RPMI7951 (cell line): ENCODE data around the gene LRPPRC. TPM values are rescaled to one million over a fixed set of nuclear protein-coding genes. Genes with fewer than 3 reads are reported as not detected.
A peak's percentile ranks its signal among the peaks of the same experiment; 100 is the strongest.
"Not testable (repeated sequence)": the region's sequence is repeated elsewhere in the genome, so short reads cannot be mapped to it uniquely, and the experiment has no call there.

Experiments used
- DNase-seq: peaks from one replicate; pipeline ENCODE4 v3.0.0-alpha.2; 2012; ENCODE audit warnings: low read depth
- total RNA-seq: library from RNA; depleted of rRNA; stranded (reverse); fragments of >200 nt; shearing (Covaris generic); gene quantifications from 2 replicates; pipeline ENCODE4 v1.2.3, GENCODE V29; 2014

Gene LRPPRC
- total RNA-seq, 1 experiment from 2014 or later: 50.5 TPM

DNA sequence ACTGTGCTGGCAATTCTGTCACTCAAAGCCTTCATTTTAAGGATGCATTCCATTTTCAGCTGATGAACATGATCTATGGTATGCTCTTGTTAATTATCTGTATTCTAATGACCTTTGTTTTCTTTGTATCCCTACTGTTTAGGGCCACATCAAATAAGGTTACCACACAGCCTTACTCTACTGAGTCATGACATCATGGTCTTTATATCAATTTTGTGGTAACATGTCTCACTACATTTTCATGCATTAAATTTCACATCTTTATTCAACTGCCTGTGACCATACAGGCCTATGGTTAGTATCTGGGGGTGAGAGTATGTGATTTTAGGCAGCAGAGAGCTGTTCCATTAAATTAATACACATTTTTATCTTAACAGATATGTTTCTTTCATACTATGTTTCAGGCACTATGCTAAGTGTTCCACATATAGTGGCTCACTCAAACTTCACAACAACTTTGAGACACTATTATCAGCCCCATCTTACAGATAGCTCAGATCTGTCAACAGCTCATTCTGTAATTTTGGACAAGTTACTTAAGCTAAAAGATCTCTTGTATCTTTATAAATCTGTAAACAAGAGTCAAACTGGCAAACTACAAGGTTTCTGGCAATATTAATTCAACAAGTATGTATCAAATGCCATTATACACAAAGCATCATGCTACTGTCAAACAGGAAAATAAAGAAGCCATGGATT lies 18.0 kb downstream of the LRPPRC start:
- no peak for DNase-seq

DNA sequence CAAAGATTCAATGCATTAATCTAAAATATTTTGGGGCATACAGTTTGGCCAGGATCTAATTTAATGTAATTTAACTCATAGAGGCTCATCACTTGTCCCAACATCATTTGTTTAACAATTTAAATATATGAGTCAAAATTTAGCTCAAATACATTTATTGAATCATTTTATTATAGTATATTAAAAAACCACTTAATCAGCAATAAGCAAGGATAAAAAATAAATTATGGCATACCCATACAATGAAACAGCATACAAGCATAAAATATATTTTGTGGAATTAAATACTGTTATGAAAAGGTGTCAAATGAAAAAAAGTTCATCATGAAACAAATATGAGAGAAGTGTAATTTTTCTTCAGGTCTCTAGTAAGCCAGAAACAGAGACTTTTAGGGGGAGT lies 34.9 kb downstream of the LRPPRC start:
- no peak for DNase-seq

DNA sequence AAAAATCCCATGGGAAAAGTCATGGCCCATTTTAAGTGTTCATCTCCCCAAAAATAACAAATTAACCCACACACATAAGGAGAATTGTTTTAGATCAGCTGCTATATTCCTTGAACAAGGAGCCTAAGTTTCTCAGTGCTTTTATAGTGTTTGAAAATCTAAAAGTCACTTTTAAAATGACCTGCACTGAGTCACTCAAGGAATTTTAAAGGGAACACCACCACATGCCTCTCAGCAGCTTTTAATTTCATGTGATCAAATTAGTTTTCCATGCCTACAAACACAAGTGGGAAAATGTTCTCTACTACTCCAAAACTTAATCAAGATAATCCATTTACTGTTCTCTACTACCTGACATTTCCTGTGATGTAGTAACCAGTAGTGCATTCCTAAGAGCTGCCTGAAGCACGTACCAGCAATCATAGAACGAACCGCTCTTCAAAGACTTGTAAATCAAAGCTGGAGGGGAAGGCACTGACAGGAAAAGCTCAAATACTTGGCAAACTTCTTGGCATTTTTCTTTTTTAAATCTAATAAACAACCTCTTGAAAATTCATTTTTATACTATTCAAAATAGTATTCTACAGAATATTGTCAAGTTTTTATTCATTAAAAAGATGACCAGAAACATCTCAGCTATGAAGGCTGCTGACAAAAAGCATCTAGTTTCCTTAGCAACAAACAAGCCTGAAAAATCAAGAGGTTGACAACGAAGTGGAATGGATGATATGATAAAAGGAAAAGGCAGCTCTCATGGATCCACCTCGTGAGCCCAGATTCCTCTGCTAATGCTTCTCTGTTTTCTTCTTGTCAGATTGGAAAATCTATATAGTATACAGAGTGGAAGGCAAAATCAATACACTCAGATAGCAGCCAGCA lies 37.2 kb downstream of the LRPPRC start:
- no peak for DNase-seq

DNA sequence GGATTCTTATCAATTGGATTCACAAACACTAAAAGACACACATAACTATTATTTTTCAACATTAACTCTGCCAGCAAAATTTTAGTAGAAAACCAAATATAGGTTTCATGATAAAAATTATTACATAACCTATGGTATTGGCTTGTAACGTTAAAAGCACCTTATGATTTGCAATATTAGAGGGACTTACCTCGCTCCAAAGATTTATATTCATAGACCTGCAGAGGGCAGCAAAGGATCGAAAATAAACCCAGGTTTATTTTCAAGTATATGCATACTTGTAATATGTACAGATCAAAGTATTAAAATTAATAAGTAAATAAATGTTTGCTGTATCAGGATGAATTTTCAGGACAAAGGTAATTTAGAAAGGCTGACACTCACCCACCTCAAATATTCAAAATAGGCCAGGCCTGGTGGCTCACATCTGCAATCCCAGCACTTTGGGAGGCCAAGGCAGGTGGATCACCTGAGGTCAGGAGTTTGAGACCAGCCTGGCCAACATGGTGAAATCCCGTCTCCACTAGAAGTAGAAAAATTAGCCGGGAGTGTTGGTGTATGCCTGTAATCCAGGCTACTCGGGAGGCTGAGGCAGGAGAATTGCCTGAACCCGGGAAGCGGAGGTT lies 45.3 kb downstream of the LRPPRC start:
- peak; percentile 39 for DNase-seq

DNA sequence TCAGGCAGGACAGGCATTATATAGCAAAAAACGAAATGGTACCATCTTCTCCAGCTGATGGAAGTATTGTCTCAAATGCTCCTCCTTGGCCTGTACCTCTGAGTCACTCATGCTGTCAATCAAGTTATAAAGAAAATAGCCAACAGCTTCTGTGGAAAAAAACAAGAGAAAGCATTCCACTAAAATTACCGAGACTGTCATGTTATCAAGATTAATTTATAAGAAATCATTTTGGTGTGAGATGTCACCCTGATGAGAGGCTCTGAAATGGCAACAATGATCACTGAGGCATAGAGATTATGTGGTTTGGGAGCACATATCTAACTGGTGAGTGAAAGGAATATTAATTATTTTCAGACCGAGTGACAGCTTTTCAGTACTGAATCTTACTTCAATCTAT lies 47.4 kb downstream of the LRPPRC start:
- no peak for DNase-seq

DNA sequence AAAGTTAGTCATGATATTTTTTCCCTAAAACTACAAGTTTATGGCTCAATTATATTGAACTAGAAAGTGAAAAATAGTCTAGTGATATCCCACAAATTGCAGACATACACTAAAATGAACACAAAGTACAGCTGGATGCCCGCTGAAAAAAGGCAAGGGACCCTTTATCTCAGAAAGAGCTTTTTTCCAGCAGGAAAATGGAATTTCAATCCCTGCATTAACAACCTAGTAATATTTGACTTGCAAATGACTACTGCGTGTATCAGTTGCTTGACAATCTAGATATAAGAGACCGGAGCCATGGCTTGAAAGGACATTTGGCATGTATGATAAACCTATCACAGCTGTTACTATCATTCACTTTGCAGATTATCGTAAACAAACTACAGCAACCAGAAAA lies 49.1 kb downstream of the LRPPRC start:
- DNase-seq: no peak

DNA sequence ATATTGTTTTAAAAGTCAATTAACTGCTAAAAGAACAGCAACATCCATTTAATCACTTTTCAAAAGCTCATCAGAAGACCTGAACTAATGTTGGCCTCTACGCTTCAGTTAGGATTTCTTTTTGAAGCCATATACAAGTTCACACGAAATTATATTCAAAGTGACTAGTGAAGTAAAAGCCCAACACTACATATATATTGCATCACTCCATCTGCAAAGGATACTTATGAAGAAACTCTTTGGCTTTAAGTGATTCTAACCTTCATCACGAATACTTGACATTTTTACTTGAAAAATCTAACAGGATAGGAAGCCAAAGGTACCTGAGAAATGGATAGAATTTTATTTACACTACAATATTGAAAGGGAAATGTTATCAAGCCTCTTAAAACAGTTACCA lies 50.4 kb downstream of the LRPPRC start:
- no peak for DNase-seq

DNA sequence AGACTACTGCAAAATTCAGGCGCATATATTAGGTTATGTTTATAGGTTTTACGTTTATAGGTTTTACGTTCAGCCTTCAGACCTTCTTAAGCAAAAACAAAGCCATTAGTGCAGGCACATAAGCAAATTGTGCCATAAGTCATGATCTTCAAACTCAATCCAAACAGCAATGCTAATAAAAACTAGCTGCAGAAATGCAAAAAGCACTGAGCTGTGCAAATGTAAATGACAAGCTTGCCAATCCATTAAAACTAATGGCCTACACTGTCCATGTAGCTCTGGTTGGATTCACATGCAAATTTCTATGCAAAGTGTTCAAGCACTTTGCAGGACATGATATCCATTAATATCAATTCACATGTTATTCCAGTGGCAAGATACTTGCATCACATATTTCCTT lies 50.9 kb downstream of the LRPPRC start:
- DNase-seq: no peak

DNA sequence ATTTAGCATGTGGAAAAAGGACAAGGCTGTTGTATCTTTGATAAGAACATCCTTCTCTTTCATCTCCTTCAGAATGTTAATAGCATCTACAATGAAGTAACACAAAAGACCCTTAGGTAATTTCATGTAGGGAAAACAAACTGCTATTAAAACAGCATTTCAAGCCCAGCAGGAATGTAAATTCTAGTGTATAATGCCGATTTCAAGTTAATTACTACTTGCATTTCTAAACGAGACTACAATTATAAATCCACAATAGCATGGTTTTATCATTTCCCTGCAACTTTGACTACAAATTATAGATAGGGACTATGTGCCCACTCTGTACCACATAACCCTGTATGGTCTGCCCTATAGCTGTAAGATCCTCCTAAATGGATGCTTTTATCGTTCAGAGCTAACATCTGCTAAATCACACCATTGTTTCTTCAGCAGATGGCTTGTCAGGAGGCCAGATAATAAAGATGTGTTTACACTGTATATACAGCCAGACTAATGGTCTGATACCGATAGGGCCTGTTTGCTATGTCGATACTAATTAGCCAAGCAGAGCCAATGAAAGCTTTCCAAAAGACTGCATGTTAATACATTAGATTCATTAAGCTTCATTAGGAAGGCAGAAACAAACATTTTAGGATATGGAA lies 51.9 kb downstream of the LRPPRC start:
- DNase-seq: no peak

DNA sequence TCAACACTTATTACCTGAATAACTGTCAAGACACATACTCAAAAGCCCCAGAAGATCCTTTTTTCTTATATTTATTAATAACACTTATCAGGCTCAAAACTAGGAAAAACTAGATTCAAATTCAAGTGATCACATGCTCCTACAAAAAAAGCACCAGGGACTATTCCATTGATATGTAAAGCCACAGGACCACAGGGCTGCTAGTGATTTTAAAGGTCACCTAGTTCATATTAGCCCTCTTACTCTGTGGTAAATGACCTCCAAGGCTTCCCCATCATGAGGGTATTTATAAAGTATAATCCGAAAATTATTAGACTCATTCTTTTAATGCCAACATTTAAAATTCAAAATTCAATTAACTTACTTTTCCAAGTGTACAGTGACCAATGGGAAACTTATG lies 52.5 kb downstream of the LRPPRC start:
- DNase-seq: no peak

DNA sequence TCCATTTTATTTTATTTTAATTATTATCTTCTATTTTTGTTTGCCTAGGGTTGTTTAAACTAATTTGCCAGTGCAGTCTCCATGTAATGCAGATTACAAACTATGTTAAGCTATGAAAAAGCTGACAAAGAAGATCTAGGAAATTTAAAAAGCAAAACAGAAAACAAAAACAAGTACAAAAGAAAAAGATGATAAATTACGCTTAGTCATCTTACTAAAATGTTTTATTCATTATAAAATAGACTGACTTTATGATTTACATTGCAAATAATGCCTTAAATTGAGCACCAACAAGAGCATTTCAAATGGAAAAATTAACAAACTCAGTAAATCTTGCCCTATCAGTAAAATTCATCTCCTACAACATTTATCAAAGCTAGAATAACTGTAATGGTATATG lies 52.9 kb downstream of the LRPPRC start:
- DNase-seq: no peak

DNA sequence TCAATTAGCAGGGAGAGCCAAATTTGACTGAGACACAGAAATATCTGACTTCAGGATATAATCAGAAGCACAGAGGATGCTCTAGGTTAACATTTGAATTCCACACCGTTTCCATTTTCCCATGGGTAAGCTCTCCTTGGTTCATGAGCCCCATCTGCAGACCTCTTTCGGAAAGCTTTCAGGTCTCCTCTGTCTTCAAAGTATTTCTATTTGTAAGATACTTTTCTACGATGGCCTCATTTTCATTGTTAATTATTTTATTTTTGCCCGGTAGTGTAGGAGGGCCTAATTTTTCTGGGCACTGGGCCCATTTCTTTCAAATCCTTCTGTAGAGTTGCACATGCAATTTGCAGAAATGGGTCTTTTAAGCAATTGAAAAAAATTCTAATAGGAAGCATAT lies 53.8 kb downstream of the LRPPRC start:
- DNase-seq: no peak

DNA sequence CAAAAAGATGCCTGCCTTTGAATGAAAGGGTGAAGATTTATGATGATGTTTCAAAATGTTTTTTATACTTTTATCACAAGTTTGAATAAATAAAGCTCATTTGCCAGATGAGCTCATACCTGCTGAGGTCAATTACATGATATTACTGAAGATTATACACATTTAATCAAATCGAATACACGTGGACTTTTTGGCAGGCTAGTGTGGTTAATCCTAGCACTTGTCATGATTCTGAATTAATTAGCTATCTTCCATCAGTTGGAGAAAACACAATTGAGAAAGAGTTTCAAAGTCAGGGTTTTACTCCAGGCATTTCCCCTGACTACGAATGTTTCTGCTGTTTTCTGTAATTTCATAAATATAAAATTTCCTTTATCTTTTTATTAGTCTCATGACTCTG lies 54.4 kb downstream of the LRPPRC start:
- no peak for DNase-seq

DNA sequence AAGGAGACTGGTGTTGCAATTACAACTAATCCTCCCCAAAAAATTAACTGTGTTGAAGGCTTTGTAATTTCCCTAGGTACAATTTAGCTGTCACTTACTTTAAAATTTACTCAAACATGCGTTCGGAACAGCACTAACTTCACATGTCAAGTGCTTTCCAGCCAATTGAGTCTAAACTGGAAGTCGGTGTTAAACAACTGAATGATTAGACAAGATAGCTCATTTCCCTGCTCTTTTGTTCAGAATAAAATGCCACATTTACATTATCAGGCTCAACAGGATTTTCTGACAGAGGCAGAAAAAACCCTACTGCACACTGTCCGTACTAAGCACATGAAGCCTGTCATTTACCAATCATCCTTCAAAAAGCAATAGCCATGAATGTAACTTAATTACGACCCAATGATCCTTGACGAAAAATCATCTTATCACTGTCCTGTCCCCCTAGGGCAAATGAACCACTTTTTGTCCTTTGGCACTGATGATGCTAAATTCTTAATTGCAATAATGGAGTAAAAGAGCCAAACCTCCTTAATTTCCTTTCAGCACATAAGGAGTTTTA lies 56.0 kb downstream of the LRPPRC start:
- no peak for DNase-seq

DNA sequence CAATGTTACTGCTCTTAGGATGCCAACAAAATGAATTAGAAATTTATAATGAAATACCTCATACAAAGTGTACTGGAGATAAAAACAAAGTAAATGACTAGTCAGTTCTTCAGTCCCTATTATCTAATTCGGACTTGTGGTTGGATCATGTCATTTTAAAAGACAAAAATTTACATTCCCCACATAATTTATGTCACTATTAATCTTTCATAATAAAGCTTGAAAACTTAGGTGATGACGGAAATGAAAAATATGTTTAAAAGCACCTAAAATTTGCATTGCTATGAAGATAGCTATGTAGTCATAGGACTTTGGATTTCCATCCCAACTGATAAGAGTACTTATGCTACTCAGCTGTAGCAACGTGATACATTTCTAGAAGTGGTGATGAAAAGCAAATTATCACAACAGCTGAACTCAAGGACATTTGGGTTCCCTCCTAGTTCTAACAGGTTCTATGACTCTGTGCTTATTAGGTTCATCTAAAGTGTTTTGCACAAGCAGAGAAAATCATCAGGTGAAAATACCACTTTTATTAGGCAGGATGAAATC lies 58.4 kb downstream of the LRPPRC start:
- no peak for DNase-seq

DNA sequence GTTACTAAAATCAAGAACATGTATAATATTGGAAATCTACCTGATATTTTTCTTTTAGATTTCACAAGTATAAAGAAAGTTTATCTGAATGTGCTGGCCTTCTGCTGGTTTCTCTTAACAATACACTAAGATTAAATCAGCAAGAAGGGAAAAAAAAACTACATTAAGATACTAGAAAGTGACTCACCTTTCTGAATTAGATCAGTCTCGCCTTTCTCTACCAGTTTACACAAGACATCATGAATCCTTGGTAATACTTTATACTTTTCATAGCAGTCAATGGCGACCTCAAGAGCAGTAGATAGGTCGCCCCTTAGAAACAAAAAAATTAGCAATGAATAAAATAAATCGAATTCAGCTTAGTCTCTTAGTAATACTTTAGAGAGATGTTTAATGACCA lies 61.2 kb downstream of the LRPPRC start:
- no peak for DNase-seq

DNA sequence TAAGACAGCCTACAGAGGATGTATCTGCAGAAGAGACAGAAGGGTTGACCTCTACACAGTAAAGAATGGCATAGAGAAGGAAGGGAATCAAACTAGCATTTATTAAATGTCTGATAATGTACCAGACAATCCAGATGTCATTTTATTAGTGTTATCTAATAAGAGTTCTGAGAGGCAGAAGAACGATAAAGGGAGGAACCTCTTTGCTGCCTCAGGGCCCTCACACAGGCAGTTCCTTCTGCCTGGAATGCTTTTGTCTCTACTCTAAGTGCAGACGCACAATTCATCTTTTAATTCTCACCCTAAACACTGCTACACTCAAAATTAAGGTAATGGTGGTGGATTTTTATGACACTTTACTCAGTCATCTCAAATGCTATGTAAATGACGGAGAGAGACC lies 64.5 kb downstream of the LRPPRC start:
- DNase-seq: no peak

DNA sequence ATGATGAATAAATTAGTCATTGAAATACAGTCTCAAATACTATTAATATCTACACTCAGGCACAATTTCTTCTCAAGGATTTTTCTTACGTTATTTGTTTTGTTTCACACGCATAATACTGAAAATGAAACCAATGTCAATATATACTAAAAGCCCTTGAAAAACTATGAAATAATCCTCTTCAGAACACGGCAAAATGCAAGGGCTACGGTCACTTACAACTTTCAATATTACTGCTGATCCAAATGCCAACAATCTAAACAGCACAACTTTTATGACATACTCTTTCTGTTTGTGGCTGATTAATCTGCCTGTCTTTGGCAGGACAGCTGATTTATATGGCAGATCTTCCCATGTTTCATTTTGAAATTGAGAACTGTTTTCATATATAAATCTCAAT lies 68.3 kb downstream of the LRPPRC start:
- no peak for DNase-seq

DNA sequence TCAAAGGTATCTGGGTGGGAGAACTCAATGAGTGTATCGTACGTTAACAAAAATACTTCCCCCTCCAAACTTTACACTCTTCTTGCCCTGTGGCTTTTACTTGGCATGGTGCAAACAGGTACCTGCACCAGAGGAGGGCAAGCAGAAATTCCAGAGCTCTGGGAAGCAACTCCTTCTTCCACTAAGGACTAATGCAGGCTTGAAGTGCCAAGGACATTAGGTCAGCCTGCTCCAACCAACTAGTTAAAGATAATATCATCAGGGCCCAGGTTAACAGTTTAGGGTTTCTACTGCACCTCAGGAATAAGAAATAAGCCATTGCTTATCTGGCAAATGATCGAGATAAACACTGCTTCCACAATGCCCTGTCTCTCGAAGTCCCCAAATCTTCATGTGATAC lies 70.4 kb downstream of the LRPPRC start:
- no peak for DNase-seq

DNA sequence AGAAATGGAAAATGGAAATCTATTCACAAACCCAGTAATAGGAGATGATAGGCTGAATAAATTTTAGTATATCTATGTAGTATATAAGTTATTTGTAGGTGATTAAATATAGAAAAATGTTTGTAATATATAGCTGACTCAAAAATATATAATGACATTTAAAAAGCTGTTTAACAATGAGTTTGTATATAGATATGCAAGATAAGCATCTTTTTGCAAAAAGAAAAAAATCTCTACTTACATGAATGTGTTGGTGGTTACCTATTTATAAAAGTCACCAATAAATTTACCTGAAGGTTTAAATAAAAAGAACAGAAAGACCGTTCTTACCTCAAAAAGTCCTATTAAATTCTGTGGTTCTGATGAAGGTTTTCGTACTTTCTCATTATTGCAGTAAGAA lies 71.3 kb downstream of the LRPPRC start:
- DNase-seq: no peak

DNA sequence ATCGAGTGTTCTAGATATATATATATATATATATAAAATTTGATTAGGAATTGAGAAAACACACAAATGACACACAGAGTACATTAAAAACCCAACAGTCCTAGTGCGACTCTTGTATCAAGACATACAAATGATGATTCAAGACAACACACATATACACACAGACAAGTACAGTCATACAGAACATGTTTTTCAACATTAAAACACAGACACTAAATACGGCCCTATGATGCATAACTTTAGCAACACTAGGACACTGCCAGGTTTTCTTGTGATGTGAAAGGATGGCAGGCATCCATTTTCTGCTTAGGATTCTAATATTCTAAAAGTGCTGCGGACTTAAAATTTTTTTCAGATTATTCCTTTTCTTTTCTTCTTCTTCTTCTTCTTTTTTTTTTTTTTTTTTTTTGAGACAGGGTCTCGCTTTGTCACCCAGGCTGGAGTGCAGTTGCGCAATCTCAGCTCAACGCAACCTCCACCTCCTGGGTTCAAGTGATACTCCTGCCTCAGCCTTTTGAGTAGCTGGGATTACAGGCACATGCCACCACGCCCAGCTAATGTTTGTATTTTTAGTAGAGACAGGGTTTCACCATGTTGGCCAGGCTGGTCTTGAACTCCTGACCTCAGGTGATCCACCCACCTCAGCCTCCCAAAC lies 84.5 kb downstream of the LRPPRC start:
- DNase-seq: not testable (repeated sequence)
